PC-3 (cell line): ENCODE data around the gene WDFY4. TPM values are rescaled to one million over a fixed set of nuclear protein-coding genes. Genes with fewer than 3 reads are reported as not detected.

Experiments
- ATAC-seq: fragments of 200-7000 bp; cut with Tn5 transposase; 2 replicates; pipeline ENCODE4 v1.9.1; 2020; ENCODE audit warnings: mild to moderate bottlenecking, moderate library complexity
- BruUV-seq: library from RNA; stranded (reverse); fragments of 400-500 nt; replicated peaks from 2 replicates; lab custom pipeline; 2021; lab: Mats Ljungman, UMichigan
- CTCF ChIA-PET: fragments of 300-600 bp; sonication (Branson Sonifier 250); formaldehyde crosslinking; loops from one replicate; lab custom pipeline; 2022; ENCODE audit warnings: antibody characterized with exemption; lab: Charles Lee
- POLR2A ChIA-PET: fragments of 300-600 bp; sonication (Branson Sonifier 250); formaldehyde crosslinking; loops from one replicate; lab custom pipeline; 2022; ENCODE audit warnings: antibody characterized with exemption; ENCODE audit not compliant: unreplicated experiment; lab: Charles Lee
- DNase-seq: peaks from one replicate; pipeline ENCODE4 v3.0.0-alpha.2; 2015
- H2AFZ ChIP-seq: fragments of 300-600 bp; sonication (generic); 2 replicates; pipeline ENCODE4 v1.6.0; 2016; ENCODE audit warnings: antibody characterized with exemption, low read length
- H3F3A ChIP-seq: fragments of 300-600 bp; sonication (generic); one replicate; pipeline ENCODE4 v1.6.0; 2017; ENCODE audit warnings: antibody characterized with exemption, low read length, control low read depth, mild to moderate bottlenecking; ENCODE audit not compliant: unreplicated experiment
- H3K27ac ChIP-seq: fragments of 300-600 bp; sonication (generic); 2 replicates; pipeline ENCODE4 v1.5.1; 2016; ENCODE audit warnings: mild to moderate bottlenecking, low read length
- H3K27me3 ChIP-seq: fragments of 300-600 bp; sonication (generic); 2 replicates; pipeline ENCODE4 v1.6.1; 2016; ENCODE audit warnings: low read length, mixed read lengths
- H3K36me3 ChIP-seq: fragments of 300-600 bp; sonication (generic); 2 replicates; pipeline ENCODE4 v1.6.1; 2016; ENCODE audit warnings: low read depth, mixed run types, low read length, mixed read lengths
- H3K4me1 ChIP-seq: fragments of 300-600 bp; sonication (generic); 2 replicates; pipeline ENCODE4 v1.5.1; 2016; ENCODE audit warnings: low read length; ENCODE audit not compliant: insufficient read depth
- H3K4me2 ChIP-seq: fragments of 300-600 bp; sonication (generic); 2 replicates; pipeline ENCODE4 v1.6.0; 2016; ENCODE audit warnings: low read length
- H3K4me3 ChIP-seq: fragments of 300-600 bp; sonication (generic); 2 replicates; pipeline ENCODE4 v1.5.1; 2016; ENCODE audit warnings: mild to moderate bottlenecking, low read length, mixed read lengths
- H3K79me2 ChIP-seq: fragments of 300-600 bp; sonication (generic); 2 replicates; pipeline ENCODE4 v1.6.1; 2017; ENCODE audit warnings: low read length, mixed read lengths
- H3K9ac ChIP-seq: fragments of 300-600 bp; sonication (generic); 2 replicates; pipeline ENCODE4 v1.6.0; 2016; ENCODE audit warnings: mild to moderate bottlenecking, low read length
- H3K9me2 ChIP-seq: fragments of 300-600 bp; sonication (generic); replicated peaks from 2 replicates; pipeline ENCODE4 v1.6.1; 2016; ENCODE audit warnings: mixed run types, low read length, mixed read lengths
- H3K9me3 ChIP-seq: fragments of 300-600 bp; sonication (generic); 2 replicates; pipeline ENCODE4 v1.6.1; 2016; ENCODE audit warnings: low read length, mixed read lengths
- H4K20me1 ChIP-seq: fragments of 300-600 bp; sonication (generic); 2 replicates; pipeline ENCODE4 v1.6.1; 2016; ENCODE audit warnings: low read length, mixed read lengths
- CTCF ChIP-seq: fragments of 300-600 bp; sonication (generic); conservative IDR thresholded peaks from 2 replicates; pipeline ENCODE4 v1.5.1; 2017; ENCODE audit warnings: antibody characterized with exemption, low read depth, mild to moderate bottlenecking, low read length
- EZH2 ChIP-seq: fragments of 300-600 bp; sonication (generic); IDR thresholded peaks from one replicate; pipeline ENCODE4 v1.6.1; 2017; ENCODE audit warnings: antibody characterized with exemption, mild to moderate bottlenecking, low read length; ENCODE audit not compliant: unreplicated experiment
- EZH2phosphoT487 ChIP-seq: fragments of 300-600 bp; sonication (generic); IDR thresholded peaks from 2 replicates; pipeline ENCODE4 v1.6.1; 2018; ENCODE audit warnings: mild to moderate bottlenecking, antibody characterized with exemption, low read length, borderline replicate concordance
- intact Hi-C: fragments of 100-400 bp; cut with micrococcal nuclease; formaldehyde crosslinking; loops from 2 replicates; pipeline ENCODE4 v1.9.0; 2023
- total RNA-seq: library from RNA; depleted of rRNA; stranded (reverse); fragments of >200 nt; gene quantifications from 2 replicates; pipeline ENCODE4 v1.2.3, GENCODE V29; 2014

WDFY4 gene
- total RNA-seq, 1 experiment from 2014 or later: not detected

DNA sequence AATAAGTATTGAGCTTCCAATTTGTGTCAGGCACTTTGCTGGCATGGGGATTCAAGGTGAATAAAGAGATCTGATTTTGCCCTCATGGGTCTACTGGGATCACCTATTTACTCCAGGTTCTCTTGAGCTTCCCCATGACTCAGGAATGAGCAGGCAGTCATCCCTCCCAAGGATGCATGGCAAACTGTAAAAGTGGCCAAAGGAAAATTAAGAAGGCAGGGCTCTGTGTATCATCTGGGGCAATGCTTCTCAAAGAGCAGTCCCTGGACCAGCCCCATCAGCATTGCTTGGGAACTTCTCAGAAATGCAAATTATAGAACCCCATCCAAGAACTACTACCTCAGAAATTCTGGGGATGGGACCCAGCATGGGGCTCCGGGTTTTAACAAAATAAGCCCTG is 48.7 kb downstream of the WDFY4 start:
- Histone ChIP-seq H3K27me3 (peaks cover 84% of the 10 kb centered on the region), H3K36me3 (no peaks in the 10 kb centered on the region), H3K27ac (no peak overlapping the region), H3K79me2 (no peaks in the 10 kb centered on the region), H2AFZ (no peak overlapping the region), H3K4me2 (no peak overlapping the region), H4K20me1 (no peaks in the 10 kb centered on the region), H3F3A (no peaks in the 10 kb centered on the region), H3K4me1 (no peaks in the 10 kb centered on the region), H3K9ac (no peak overlapping the region), H3K9me3 (no peaks in the 10 kb centered on the region), H3K4me3 (no peak overlapping the region), H3K9me2 (no peaks in the 10 kb centered on the region)
- no peak for ATAC-seq
- intact Hi-C loops: no loop called here
- ChIA-PET CTCF (no interaction called here), POLR2A (no interaction called here)
- no peak for TF ChIP-seq CTCF
- no peak for DNase-seq
- BruUV-seq: no TSS peak

GRCh38 chr10:48735836-48736390 is 51.2 kb downstream of the WDFY4 start:
- Histone ChIP-seq H3F3A (no peaks in the 10 kb centered on the region), H3K79me2 (no peaks in the 10 kb centered on the region), H3K9me3 (no peaks in the 10 kb centered on the region), H3K4me2 (no peak overlapping the region), H3K4me3 (no peak overlapping the region), H3K9ac (no peak overlapping the region), H3K27me3 (peaks cover 84% of the 10 kb centered on the region), H3K4me1 (no peaks in the 10 kb centered on the region), H3K27ac (no peak overlapping the region), H3K9me2 (no peaks in the 10 kb centered on the region), H4K20me1 (no peaks in the 10 kb centered on the region), H3K36me3 (no peaks in the 10 kb centered on the region), H2AFZ (no peak overlapping the region)
- ATAC-seq: no peak
- intact Hi-C loops: no loop called here
- ChIA-PET POLR2A (no interaction called here), CTCF (no interaction called here)
- no TSS peak for BruUV-seq
- no peak for TF ChIP-seq EZH2phosphoT487
- TF ChIP-seq EZH2: no peak
- no peak for TF ChIP-seq CTCF
- no peak for DNase-seq

GRCh38 chr10:48736596-48736995 is 51.9 kb downstream of the WDFY4 start:
- no TSS peak for BruUV-seq
- H3K79me2 ChIP-seq: no peaks in the 10 kb centered on the region
- no peaks in the 10 kb centered on the region for H3K4me1 ChIP-seq
- H3K36me3 ChIP-seq: no peaks in the 10 kb centered on the region
- TF ChIP-seq CTCF: no peak
- TF ChIP-seq EZH2phosphoT487: no peak
- TF ChIP-seq EZH2: no peak
- ChIA-PET CTCF (no interaction called here), POLR2A (no interaction called here)
- H3K9ac ChIP-seq: no peak overlapping the region
- peaks cover 80% of the 10 kb centered on the region for H3K27me3 ChIP-seq
- H3K27ac ChIP-seq: no peak overlapping the region
- H3K4me2 ChIP-seq: no peak overlapping the region
- ATAC-seq (no peak), DNase-seq (no peak)
- no peak overlapping the region for H3K4me3 ChIP-seq
- no peak overlapping the region for H2AFZ ChIP-seq
- no peaks in the 10 kb centered on the region for H3F3A ChIP-seq
- H4K20me1 ChIP-seq: no peaks in the 10 kb centered on the region
- no peaks in the 10 kb centered on the region for H3K9me3 ChIP-seq
- H3K9me2 ChIP-seq: no peaks in the 10 kb centered on the region
- intact Hi-C loops: no loop called here
